Fibroblast of villous mesenchyme (primary cell): ENCODE results near the gene OXCT2. TPM values are rescaled to one million over a fixed set of nuclear protein-coding genes. Genes with fewer than 3 reads are reported as not detected.

ENCODE experiments used
- DNase-seq: peaks from one replicate; pipeline ENCODE4 v3.0.0-alpha.2; 2010; ENCODE audit warnings: low read depth
- H3K4me3 ChIP-seq: 2 replicates; pipeline ENCODE4 v1.5.1; 2011; ENCODE audit warnings: low read depth, mild to moderate bottlenecking, low read length
- CTCF ChIP-seq: IDR thresholded peaks from 2 replicates; pipeline ENCODE4 v1.5.1; 2012; ENCODE audit warnings: low read depth, mild to moderate bottlenecking, low read length; ENCODE audit not compliant: insufficient read depth
- total RNA-seq: library from RNA; depleted of rRNA; stranded (reverse); fragments of >200 nt; gene quantifications from 2 replicates; pipeline ENCODE4 v1.2.3, GENCODE V29; 2012

The OXCT2 gene
- total RNA-seq, 1 donor: 1.7 TPM

GRCh38 chr1:39737546-39738169, 33.5 kb downstream of the OXCT2 start:
- DNase-seq: peak; percentile 11
- no peak for TF ChIP-seq CTCF
- H3K4me3 ChIP-seq: no peak overlapping the region

GRCh38 chr1:39735731-39736130, 35.4 kb downstream of the OXCT2 start:
- DNase-seq: no peak
- no peak overlapping the region for H3K4me3 ChIP-seq
- TF ChIP-seq CTCF: no peak

- no peak overlapping the region for H3K4me3 ChIP-seq
- no peak for DNase-seq
- no peak for TF ChIP-seq CTCF
Measured at GRCh38 chr1:39733161-39733560, 38.0 kb downstream of the OXCT2 start.

GRCh38 chr1:39732730-39733129, 38.4 kb downstream of the OXCT2 start:
- no peak overlapping the region for H3K4me3 ChIP-seq
- no peak for TF ChIP-seq CTCF
- no peak for DNase-seq

- H3K4me3 ChIP-seq: no peak overlapping the region
- no peak for TF ChIP-seq CTCF
- peak; percentile 6 for DNase-seq
Measured at GRCh38 chr1:39729842-39730241, 41.3 kb downstream of the OXCT2 start.

GRCh38 chr1:39729030-39729429, 42.1 kb downstream of the OXCT2 start:
- TF ChIP-seq CTCF: no peak
- no peak for DNase-seq
- H3K4me3 ChIP-seq: no peak overlapping the region

- no peak for TF ChIP-seq CTCF
- no peak for DNase-seq
Measured at GRCh38 chr1:39727932-39728317, 43.2 kb downstream of the OXCT2 start.

More at GRCh38 chr1:39727932-39728317, 43.2 kb downstream of the OXCT2 start:
- no peak overlapping the region for H3K4me3 ChIP-seq
